Smooth muscle cell of the pulmonary artery (primary cell): ENCODE results near the gene ESR1. TPM values are rescaled to one million over a fixed set of nuclear protein-coding genes. Genes with fewer than 3 reads are reported as not detected.

ENCODE experiments used
- total RNA-seq: library from RNA; depleted of rRNA; stranded (reverse); fragments of >200 nt; gene quantifications from 2 replicates; pipeline ENCODE4 v1.2.3, GENCODE V29; 2014

ESR1 gene
- 0.36 and 1.8 TPM in 2 replicates for total RNA-seq

GRCh38 chr6:151807513-151808370, at the start of gene ESR1:
ESR1 (plus strand) TSS chr6:151807682; CDS start chr6:151807913, 231 bp downstream.

